Testis (tissue), 3 donors: ENCODE data around the gene NLN. TPM values are rescaled to one million over a fixed set of nuclear protein-coding genes. Genes with fewer than 3 reads are reported as not detected.

Experiments used
- DNase-seq: peaks from one replicate; pipeline ENCODE4 v3.0.0-alpha.2; 2019
- H3K27ac ChIP-seq, 2 donors: fragments of 200-600 bp; sonication (generic); one replicate each; pipeline ENCODE4 v1.5.1; 2019
- H3K27me3 ChIP-seq: fragments of 200-600 bp; sonication (generic); one replicate; pipeline ENCODE4 v1.5.1; 2019
- H3K36me3 ChIP-seq: fragments of 200-600 bp; sonication (generic); one replicate; pipeline ENCODE4 v1.5.1; 2017; ENCODE audit warnings: low read depth; ENCODE audit errors: missing control alignments
- H3K4me1 ChIP-seq: fragments of 200-600 bp; sonication (generic); one replicate; pipeline ENCODE4 v1.5.1; 2019
- H3K4me3 ChIP-seq, 2 donors: fragments of 200-600 bp; sonication (generic); one replicate each; pipeline ENCODE4 v1.5.1; 2017 to 2019
- H3K9me3 ChIP-seq: fragments of 200-600 bp; sonication (generic); one replicate; pipeline ENCODE4 v1.5.1; 2017
- POLR2A ChIP-seq: fragments of 450-650 bp; IDR thresholded peaks from one replicate; pipeline ENCODE4 v1.6.1; 2017; ENCODE audit warnings: antibody characterized with exemption, mild to moderate bottlenecking, moderate library complexity
- WGBS, 2 donors: methylation state at CpG; one replicate each; pipeline ENCODE4 v1.1.5; 2018; 5-methylcytosine and 5-hydroxymethylcytosine counted together
- intact Hi-C: fragments of 100-400 bp; cut with DNase I; formaldehyde crosslinking; loops from one replicate; pipeline ENCODE4 v1.15.1; 2023; ENCODE audit warnings: low total_unique reads
- polyA plus RNA-seq: library from polyadenylated mRNA; stranded (reverse); fragments of 350-450 nt; fragmentation: Illumina TruSeq; extraction: RNeasy Lipid Tissue Mini Kit (QIAGEN cat#74804); gene quantifications from one replicate; pipeline ENCODE4 v1.2.3, GENCODE V29; 2014; ENCODE audit warnings: low read depth, low replicate concordance; ENCODE audit not compliant: insufficient read depth
- total RNA-seq, 2 donors: library from RNA; depleted of rRNA; stranded (reverse); fragments of >200 nt; gene quantifications; one replicate each; pipeline ENCODE4 v1.2.3, GENCODE V29; 2016
- TF ChIP-seq, protein P1 (sequence below), 3 experiments: fragments of 450-650 bp in 2 of 3; fragments of 200-600 bp in 1 of 3; sonication (generic) in 1 of 3; IDR thresholded peaks; one replicate each; pipeline ENCODE4 v1.5.1; 2016 to 2019; ENCODE audit warnings: antibody characterized with exemption in 3 of 3, mild to moderate bottlenecking in 2 of 3, moderate library complexity in 1 of 3

The NLN gene
- total and polyA plus RNA-seq, 3 donors from 2014 or later = 6.4 to 10.1 (median 8.1) TPM

DNA sequence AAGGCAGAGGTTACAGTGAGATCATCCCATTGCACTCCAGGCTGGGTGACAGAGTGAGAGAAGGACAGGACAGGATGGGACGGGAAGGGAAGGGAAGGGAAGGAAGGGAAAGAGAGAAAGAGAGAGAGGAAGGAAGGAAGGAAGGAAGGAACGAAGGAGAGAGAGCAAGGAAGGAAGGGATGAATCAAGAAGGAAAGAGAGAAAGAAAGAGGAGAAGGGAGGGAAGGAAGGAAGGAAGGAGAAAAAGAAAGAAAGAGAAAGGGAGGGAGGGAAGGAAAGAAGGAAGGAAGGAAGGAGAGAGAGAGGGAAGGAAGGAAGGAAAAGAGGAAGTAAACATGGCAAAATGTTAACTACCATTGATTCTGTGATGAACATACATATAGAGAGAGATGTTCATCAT is 28.9 kb upstream of the NLN start:
- intact Hi-C loops = no loop called here
- H3K9me3 ChIP-seq = no peaks in the 10 kb centered on the region
- no peaks in the 10 kb centered on the region for H3K27me3 ChIP-seq
- TF ChIP-seq, protein P1, sequence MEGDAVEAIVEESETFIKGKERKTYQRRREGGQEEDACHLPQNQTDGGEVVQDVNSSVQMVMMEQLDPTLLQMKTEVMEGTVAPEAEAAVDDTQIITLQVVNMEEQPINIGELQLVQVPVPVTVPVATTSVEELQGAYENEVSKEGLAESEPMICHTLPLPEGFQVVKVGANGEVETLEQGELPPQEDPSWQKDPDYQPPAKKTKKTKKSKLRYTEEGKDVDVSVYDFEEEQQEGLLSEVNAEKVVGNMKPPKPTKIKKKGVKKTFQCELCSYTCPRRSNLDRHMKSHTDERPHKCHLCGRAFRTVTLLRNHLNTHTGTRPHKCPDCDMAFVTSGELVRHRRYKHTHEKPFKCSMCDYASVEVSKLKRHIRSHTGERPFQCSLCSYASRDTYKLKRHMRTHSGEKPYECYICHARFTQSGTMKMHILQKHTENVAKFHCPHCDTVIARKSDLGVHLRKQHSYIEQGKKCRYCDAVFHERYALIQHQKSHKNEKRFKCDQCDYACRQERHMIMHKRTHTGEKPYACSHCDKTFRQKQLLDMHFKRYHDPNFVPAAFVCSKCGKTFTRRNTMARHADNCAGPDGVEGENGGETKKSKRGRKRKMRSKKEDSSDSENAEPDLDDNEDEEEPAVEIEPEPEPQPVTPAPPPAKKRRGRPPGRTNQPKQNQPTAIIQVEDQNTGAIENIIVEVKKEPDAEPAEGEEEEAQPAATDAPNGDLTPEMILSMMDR (IDR thresholded peaks at IDR 0.05) = no peak
- no peak for TF ChIP-seq POLR2A
- no peaks in the 10 kb centered on the region for H3K4me1 ChIP-seq
- H3K36me3 ChIP-seq = no peaks in the 10 kb centered on the region
- no peak overlapping the region for H3K27ac ChIP-seq
- 93 to 97% methylated on average over 2 of the region's 2 CpGs for WGBS, 2 donors
- no peak for DNase-seq
- no peak overlapping the region for H3K4me3 ChIP-seq

DNA sequence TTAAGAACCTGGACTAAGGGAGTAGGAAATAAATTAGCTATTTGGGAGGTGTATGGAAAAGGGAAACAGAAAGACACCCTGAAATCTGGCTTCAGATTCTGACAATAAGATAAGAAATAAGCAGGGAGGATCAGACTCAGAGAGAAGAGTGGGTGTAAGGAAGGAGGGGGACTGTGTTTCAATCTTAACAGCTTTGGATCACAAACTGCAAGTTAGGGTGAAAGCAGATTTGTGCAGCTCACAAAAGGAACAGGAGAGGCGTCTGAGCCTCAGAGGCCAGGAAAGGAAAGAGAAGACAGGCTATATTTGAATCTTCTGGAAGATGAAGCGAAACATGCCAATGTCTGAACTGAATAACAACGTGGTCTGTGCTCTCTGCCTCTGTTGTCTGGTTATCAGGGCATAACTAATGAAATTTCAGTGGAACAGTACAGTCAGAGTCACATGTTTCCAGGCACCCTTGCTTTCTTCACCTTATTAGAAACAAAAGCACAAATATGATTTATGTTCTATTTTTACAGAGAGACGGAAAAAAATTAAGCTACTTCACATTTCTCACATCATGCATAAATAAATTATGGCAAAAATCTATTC is 26.7 kb upstream of the NLN start:
- H3K36me3 ChIP-seq = no peaks in the 10 kb centered on the region
- no peak overlapping the region for H3K27ac ChIP-seq

DNA sequence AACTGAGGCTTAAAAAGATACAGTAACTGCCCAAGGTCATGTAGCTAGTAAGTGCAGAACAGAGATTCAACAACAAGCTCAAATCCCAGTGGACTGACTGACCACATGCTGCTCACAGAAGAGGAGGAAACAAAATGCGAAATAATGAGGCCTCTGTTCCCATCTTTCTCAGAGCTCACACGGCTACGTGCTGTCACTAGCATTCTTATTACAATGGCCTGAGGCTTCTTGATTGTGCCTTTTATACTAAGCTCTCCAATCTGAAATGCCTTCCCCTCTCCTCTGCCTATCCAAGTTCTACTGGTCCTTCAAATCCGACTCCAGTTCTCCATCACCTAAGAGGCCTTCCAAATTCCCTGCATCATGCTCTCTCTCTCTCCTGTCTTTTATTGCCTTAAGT is 26.1 kb upstream of the NLN start:
- no peaks in the 10 kb centered on the region for H3K9me3 ChIP-seq
- 79 to 85% methylated on average over 4 of the region's 4 CpGs for WGBS, 2 donors
- H3K27ac ChIP-seq = no peak overlapping the region
- TF ChIP-seq, protein P1 (IDR thresholded peaks at IDR 0.05) = no peak
- no peak for TF ChIP-seq POLR2A
- no peaks in the 10 kb centered on the region for H3K27me3 ChIP-seq
- intact Hi-C loops = no loop called here
- no peaks in the 10 kb centered on the region for H3K36me3 ChIP-seq
- DNase-seq = no peak
- no peaks in the 10 kb centered on the region for H3K4me1 ChIP-seq
- H3K4me3 ChIP-seq = no peak overlapping the region

More for the DNA sequence above, 26.7 kb upstream of the NLN start:
- H3K4me3 ChIP-seq = no peak overlapping the region
- intact Hi-C loops = no loop called here
- H3K9me3 ChIP-seq = no peaks in the 10 kb centered on the region
- no peaks in the 10 kb centered on the region for H3K4me1 ChIP-seq
- TF ChIP-seq POLR2A = no peak
- TF ChIP-seq, protein P1 (IDR thresholded peaks at IDR 0.05) = no peak
- WGBS, 2 donors = 70 to 80% methylated on average over 4 of the region's 4 CpGs
- no peaks in the 10 kb centered on the region for H3K27me3 ChIP-seq
- no peak for DNase-seq

DNA sequence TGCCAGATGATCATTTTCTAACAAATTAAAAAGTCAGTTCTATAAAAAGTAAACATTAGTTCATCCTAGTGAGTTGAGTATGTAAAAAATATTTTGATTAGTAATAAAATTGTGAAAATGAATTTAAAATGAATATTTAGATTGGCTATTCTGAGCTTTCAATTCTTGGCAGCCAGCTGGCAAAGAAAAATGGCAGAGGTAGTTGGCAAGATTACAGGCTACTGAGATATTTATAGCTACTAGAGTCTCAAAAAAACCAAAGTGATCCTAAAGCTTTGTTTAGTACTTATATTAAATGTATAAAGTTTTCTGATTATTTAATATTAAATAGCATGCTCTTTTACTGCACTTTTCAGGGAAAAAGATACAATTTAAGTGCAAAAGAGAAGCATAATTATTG is 25.1 kb upstream of the NLN start:
- Histone ChIP-seq H3K27ac (no peak overlapping the region), H3K9me3 (no peaks in the 10 kb centered on the region), H3K4me3 (no peak overlapping the region), H3K36me3 (no peaks in the 10 kb centered on the region), H3K27me3 (no peaks in the 10 kb centered on the region), H3K4me1 (no peaks in the 10 kb centered on the region)
- no peak for TF ChIP-seq POLR2A
- TF ChIP-seq, protein P1 (IDR thresholded peaks at IDR 0.05) = no peak
- intact Hi-C loops = no loop called here
- no peak for DNase-seq

DNA sequence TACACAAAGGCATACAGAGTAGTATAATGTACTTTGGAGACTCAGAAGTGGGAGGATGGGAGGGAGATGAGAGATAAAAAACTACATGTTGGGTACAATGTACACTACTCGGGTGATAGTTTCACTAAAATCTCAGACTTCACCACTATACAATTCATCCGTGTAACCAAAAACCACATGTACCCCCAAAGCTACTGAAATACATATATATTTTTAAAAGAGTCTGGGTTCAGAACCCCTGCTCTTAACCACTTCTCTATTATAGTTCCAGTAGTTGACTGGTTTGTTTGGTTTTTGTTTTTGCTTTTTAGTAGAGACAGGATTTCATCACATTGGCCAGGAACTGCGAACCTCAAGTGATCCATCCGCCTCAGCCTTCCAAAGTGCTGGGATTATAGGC is 22.7 kb upstream of the NLN start:
- H3K4me1 ChIP-seq = no peaks in the 10 kb centered on the region
- no peak for DNase-seq
- H3K9me3 ChIP-seq = no peaks in the 10 kb centered on the region
- H3K36me3 ChIP-seq = no peaks in the 10 kb centered on the region
- no peak overlapping the region for H3K4me3 ChIP-seq
- WGBS, 2 donors = 84 to 91% methylated on average over 4 of the region's 4 CpGs
- intact Hi-C loops = no loop called here
- no peaks in the 10 kb centered on the region for H3K27me3 ChIP-seq
- TF ChIP-seq, protein P1 (IDR thresholded peaks at IDR 0.05) = no peak
- TF ChIP-seq POLR2A = no peak
- no peak overlapping the region for H3K27ac ChIP-seq
